Activated naive CD8-positive, alpha-beta T cell (primary cell): Measurements from ENCODE around the gene STAT1.

Source experiments
- H3K27ac Mint-ChIP-seq: one replicate; pipeline ENCODE4 v1.8.0; 2021; ENCODE audit warnings: mixed read lengths
- H3K27me3 Mint-ChIP-seq: one replicate; pipeline ENCODE4 v1.8.0; 2021; ENCODE audit warnings: mixed read lengths
- H3K36me3 Mint-ChIP-seq: one replicate; pipeline ENCODE4 v1.8.0; 2021; ENCODE audit warnings: mixed read lengths
- H3K4me1 Mint-ChIP-seq: one replicate; pipeline ENCODE4 v1.8.0; 2021; ENCODE audit warnings: low read depth, mixed read lengths
- H3K4me3 Mint-ChIP-seq: one replicate; pipeline ENCODE4 v1.8.0; 2021; ENCODE audit warnings: mild to moderate bottlenecking, mixed read lengths
- H3K9me3 Mint-ChIP-seq: one replicate; pipeline ENCODE4 v1.8.0; 2021; ENCODE audit warnings: low read depth, mixed read lengths

Gene STAT1

DNA sequence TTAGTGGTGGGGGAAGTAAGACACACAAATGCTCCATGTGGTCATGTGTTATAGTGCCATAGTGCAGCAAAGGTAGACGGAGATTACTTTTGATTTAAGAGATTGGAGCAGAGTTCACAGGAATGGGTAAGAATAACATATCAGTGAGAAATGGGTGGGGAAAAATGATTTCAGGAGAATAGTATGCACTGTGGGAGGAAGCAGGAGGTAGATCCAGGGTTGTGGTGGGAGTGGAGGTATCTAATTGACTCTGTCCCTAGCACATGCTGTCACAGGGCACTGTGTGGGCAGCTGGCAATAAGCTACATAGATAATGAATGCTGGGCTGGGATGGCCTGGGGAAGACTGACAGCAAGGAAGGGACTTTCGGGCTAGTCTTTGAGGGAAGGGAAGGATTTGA is 65.3 kb downstream of the STAT1 start:
- Mint-ChIP-seq H3K4me3 (no peak overlapping the region), H3K4me1 (peaks cover 7% of the 10 kb centered on the region), H3K27ac (no peak overlapping the region), H3K36me3 (no peaks in the 10 kb centered on the region), H3K9me3 (no peaks in the 10 kb centered on the region), H3K27me3 (no peaks in the 10 kb centered on the region)

DNA sequence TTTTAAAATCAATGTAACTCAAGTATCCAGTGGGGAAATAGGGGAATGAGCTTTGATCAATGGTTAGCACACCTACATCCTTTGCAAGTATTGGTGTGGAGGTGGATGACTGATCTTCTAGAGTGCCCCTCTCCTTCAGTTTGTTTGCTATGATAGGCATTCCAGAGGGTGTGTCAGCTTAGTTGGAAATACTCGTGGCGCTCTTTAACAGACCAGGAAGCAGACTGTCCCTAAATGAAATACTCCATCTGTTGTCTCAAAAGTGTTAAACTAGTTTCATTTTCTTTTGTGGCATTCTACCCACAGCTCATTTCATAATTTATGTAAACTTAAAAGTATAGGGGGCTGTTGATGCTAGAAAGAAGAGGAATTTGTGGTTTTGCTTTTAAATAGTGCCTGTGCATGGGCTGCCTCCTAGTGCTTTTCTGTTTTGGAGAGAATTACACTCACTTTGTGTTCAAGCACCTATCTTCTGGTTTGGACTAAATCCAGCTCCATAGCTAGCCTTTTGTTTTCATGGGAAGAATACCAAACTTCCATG is 66.2 kb downstream of the STAT1 start:
- no peaks in the 10 kb centered on the region for H3K36me3 Mint-ChIP-seq
- no peak overlapping the region for H3K27ac Mint-ChIP-seq
- H3K9me3 Mint-ChIP-seq = no peaks in the 10 kb centered on the region
- H3K4me3 Mint-ChIP-seq = peak overlapping the region; percentile 24
- H3K4me1 Mint-ChIP-seq = peaks cover 9% of the 10 kb centered on the region
- no peaks in the 10 kb centered on the region for H3K27me3 Mint-ChIP-seq

DNA sequence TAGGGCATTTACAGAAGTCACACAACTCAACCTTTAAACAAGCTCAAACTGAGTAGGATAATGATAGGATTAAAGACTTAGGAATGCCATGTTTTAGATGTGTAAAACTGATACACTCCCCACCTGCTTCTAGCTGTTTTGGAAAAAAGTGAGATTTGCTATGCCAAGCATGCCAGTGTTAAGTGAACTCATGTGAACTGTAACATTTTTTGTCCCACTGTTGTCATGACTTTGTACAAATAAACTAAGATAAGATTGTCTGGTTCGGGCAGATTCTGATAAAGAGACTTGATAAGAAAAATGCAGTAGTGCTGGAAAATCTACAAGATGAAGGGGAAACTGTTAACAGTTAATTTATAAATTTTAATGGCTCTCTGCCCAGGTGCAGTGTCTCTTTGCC is 66.8 kb downstream of the STAT1 start:
- Mint-ChIP-seq H3K9me3 (no peaks in the 10 kb centered on the region), H3K4me1 (peaks cover 9% of the 10 kb centered on the region), H3K36me3 (no peaks in the 10 kb centered on the region), H3K27ac (no peak overlapping the region), H3K4me3 (peak overlapping the region; percentile 57), H3K27me3 (no peaks in the 10 kb centered on the region)

DNA sequence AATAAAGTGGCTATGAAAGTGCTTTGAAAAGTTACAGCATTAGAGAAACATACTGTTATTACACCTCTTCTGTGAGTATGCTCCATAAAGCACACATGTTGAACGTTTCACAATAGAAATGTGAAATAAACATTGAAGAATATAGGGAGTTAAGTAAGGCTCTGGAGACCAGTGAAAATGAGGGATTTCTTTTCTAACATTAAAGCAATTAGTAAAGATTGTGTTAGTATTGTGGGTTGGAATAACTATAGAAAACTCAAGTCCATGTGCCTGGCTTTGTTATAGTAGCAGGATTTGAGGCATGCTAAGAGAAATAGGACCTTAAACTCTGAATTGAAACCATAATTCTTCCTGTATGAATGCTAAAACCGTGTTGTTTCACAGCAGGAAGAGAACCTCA is 70.3 kb downstream of the STAT1 start:
- H3K4me3 Mint-ChIP-seq = no peak overlapping the region
- no peaks in the 10 kb centered on the region for H3K27me3 Mint-ChIP-seq
- H3K36me3 Mint-ChIP-seq = no peaks in the 10 kb centered on the region
- H3K4me1 Mint-ChIP-seq = peaks cover 17% of the 10 kb centered on the region
- no peaks in the 10 kb centered on the region for H3K9me3 Mint-ChIP-seq
- no peak overlapping the region for H3K27ac Mint-ChIP-seq

DNA sequence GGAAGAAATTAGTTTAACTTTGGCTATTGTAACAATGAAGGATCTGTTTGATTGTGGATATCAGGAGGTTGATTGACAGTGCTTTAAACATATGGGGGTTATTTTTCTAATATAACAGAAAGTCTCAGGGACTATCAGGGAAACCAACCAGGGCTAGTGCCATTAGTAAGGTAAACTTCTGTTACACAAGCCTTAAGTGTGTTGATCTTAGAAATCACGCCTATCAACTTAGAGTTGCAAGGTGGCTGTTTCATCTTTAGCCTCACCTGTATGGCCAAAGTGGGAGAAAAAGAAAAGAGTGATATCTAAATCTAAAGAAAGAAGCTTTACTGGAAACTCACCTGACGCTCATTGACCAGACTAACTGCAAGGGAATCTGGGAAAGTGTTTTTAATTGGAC is 71.3 kb downstream of the STAT1 start:
- H3K27ac Mint-ChIP-seq = no peak overlapping the region
- no peaks in the 10 kb centered on the region for H3K27me3 Mint-ChIP-seq
- H3K36me3 Mint-ChIP-seq = no peaks in the 10 kb centered on the region
- H3K4me1 Mint-ChIP-seq = peaks cover 22% of the 10 kb centered on the region
- no peak overlapping the region for H3K4me3 Mint-ChIP-seq
- H3K9me3 Mint-ChIP-seq = no peaks in the 10 kb centered on the region

- H3K9me3 Mint-ChIP-seq = no peaks in the 10 kb centered on the region
- H3K4me3 Mint-ChIP-seq = no peak overlapping the region
- H3K36me3 Mint-ChIP-seq = peaks cover 3% of the 10 kb centered on the region
- no peak overlapping the region for H3K27ac Mint-ChIP-seq
- H3K4me1 Mint-ChIP-seq = peaks cover 28% of the 10 kb centered on the region
- no peaks in the 10 kb centered on the region for H3K27me3 Mint-ChIP-seq
Observed at GRCh38 chr2:190941571-190941970, 72.4 kb downstream of the STAT1 start.

DNA sequence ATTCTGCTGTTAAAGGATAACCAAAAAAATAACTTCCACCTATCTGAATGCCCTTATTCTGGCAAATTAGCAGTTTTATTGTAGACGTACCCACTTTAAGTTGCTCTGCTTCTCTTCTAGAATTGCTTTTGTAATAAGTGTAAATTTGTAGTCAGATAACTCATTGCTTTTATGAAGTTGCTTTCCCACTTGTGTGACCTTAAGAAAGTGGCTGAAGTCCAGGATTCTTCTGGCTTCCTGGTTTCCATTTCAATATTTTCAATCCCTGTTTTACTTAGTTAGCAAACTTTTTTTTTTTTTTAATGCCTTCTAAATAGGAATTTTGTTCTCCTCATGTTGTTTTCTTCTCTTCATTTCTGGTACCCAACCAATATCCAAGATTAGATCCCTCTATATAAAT is 73.5 kb downstream of the STAT1 start:
- no peaks in the 10 kb centered on the region for H3K27me3 Mint-ChIP-seq
- no peak overlapping the region for H3K4me3 Mint-ChIP-seq
- H3K36me3 Mint-ChIP-seq = peaks cover 3% of the 10 kb centered on the region
- no peak overlapping the region for H3K27ac Mint-ChIP-seq
- H3K9me3 Mint-ChIP-seq = no peaks in the 10 kb centered on the region
- H3K4me1 Mint-ChIP-seq = peaks cover 33% of the 10 kb centered on the region

DNA sequence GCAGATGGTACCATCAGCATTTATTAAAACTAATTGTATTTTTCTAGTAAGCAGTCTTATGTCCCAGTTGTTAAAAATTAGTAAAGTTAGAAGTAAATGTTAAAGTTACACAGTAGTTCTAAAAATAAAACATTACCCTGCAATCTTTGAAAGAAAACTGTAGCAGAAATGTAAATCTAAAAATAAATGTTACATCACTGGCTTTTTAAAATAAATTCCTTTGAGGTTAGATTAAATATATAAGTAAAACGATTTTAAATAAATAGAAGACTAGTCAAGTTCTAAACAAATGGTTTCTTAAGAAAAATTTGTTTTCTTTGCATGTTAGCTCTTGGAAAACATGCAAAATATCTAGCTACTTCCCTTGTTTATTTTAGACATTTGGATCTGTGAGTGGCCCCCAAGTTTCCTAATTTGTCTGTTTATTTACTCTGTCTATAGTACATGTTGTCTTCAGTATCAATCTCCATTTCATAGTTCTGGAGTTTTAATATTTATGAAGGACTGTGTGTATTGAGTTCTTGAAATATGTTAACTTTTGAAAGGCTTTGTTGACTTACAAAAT is 75.1 kb downstream of the STAT1 start:
- peaks cover 5% of the 10 kb centered on the region for H3K36me3 Mint-ChIP-seq
- peaks cover 34% of the 10 kb centered on the region for H3K4me1 Mint-ChIP-seq
- H3K27ac Mint-ChIP-seq = peak overlapping the region; percentile 46
- H3K27me3 Mint-ChIP-seq = no peaks in the 10 kb centered on the region
- H3K9me3 Mint-ChIP-seq = no peaks in the 10 kb centered on the region
- no peak overlapping the region for H3K4me3 Mint-ChIP-seq

GRCh38 chr2:190935054-190935453 is 78.9 kb downstream of the STAT1 start:
- no peaks in the 10 kb centered on the region for H3K27me3 Mint-ChIP-seq
- no peak overlapping the region for H3K27ac Mint-ChIP-seq
- H3K4me3 Mint-ChIP-seq = no peak overlapping the region
- H3K36me3 Mint-ChIP-seq = peaks cover 14% of the 10 kb centered on the region
- H3K9me3 Mint-ChIP-seq = no peaks in the 10 kb centered on the region
- H3K4me1 Mint-ChIP-seq = peaks cover 34% of the 10 kb centered on the region

GRCh38 chr2:190933361-190933760 is 80.6 kb downstream of the STAT1 start:
- Mint-ChIP-seq H3K4me1 (peaks cover 27% of the 10 kb centered on the region), H3K27ac (no peak overlapping the region), H3K4me3 (no peak overlapping the region), H3K9me3 (no peaks in the 10 kb centered on the region), H3K27me3 (no peaks in the 10 kb centered on the region), H3K36me3 (peaks cover 14% of the 10 kb centered on the region)

- Mint-ChIP-seq H3K27ac (peak overlapping the region; percentile 64), H3K4me3 (no peak overlapping the region), H3K27me3 (no peaks in the 10 kb centered on the region), H3K36me3 (peaks cover 14% of the 10 kb centered on the region), H3K9me3 (no peaks in the 10 kb centered on the region), H3K4me1 (peaks cover 25% of the 10 kb centered on the region)
Observed at GRCh38 chr2:190932514-190932913, 81.5 kb downstream of the STAT1 start.

DNA sequence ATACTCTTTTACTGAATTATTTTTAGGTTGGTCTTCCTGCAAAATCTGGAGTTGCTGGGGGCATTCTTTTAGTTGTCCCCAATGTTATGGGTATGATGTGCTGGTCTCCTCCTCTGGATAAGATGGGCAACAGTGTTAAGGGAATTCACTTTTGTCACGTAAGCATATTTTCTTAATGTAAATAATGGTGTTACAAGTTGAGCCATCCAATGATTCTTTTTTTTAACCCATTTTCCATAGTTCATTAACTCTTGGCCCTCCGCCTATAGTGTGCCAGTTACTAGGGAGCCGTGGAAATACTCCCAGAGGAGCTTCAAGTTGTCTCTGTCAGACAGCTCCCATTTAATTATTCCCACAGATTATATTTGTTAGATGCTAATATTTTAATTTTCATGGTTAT is 83.6 kb downstream of the STAT1 start:
- H3K36me3 Mint-ChIP-seq = peaks cover 11% of the 10 kb centered on the region
- H3K27ac Mint-ChIP-seq = no peak overlapping the region
- H3K4me1 Mint-ChIP-seq = peaks cover 14% of the 10 kb centered on the region
- no peaks in the 10 kb centered on the region for H3K9me3 Mint-ChIP-seq
- H3K27me3 Mint-ChIP-seq = no peaks in the 10 kb centered on the region
- no peak overlapping the region for H3K4me3 Mint-ChIP-seq

GRCh38 chr2:190929919-190930318 is 84.1 kb downstream of the STAT1 start:
- Mint-ChIP-seq H3K4me3 (no peak overlapping the region), H3K27ac (no peak overlapping the region), H3K36me3 (peaks cover 11% of the 10 kb centered on the region), H3K4me1 (peaks cover 12% of the 10 kb centered on the region), H3K9me3 (no peaks in the 10 kb centered on the region), H3K27me3 (no peaks in the 10 kb centered on the region)

DNA sequence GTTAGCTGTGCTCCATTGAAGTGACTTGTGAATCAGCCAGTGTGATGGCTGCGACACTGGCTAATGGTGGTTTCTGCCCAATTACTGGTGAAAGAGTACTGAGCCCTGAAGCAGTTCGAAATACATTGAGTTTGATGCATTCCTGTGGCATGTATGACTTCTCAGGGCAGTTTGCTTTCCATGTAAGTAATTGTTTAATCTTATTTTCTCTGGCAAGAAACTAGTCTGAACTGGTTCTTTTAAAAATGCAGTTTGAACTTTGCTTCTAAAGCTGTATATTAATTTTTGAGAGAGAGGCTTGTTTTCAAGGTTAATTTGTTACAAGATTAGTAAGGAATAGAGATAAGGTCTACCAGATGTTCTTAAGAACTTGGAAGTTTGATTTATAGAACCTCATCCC is 86.7 kb downstream of the STAT1 start:
- H3K4me1 Mint-ChIP-seq = peaks cover 9% of the 10 kb centered on the region
- no peaks in the 10 kb centered on the region for H3K9me3 Mint-ChIP-seq
- no peak overlapping the region for H3K27ac Mint-ChIP-seq
- peaks cover 9% of the 10 kb centered on the region for H3K36me3 Mint-ChIP-seq
- no peaks in the 10 kb centered on the region for H3K27me3 Mint-ChIP-seq
- no peak overlapping the region for H3K4me3 Mint-ChIP-seq

DNA sequence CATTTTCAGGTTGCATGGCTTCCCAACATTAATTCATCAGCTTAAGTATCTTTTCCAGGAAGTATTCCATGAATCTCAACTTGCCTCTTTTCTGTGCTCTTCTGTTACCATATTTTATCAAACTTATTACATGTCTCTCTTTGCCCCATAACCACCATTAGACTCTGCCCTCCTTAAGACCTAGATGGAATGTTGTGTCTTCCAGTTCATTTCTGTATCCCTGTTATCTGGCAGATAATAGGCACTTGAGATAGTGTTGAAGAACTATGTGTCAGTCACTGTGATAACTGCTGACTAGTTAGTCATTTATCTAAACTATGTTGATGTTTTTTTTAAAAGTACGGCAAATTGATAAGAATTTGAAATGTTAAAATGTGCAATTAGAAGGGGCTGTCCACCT is 91.6 kb downstream of the STAT1 start:
- Mint-ChIP-seq H3K36me3 (peaks cover 10% of the 10 kb centered on the region), H3K9me3 (no peaks in the 10 kb centered on the region), H3K27me3 (no peaks in the 10 kb centered on the region), H3K4me1 (peaks cover 24% of the 10 kb centered on the region), H3K4me3 (no peak overlapping the region), H3K27ac (peak overlapping the region; percentile 24)

- H3K4me3 Mint-ChIP-seq = no peak overlapping the region
- peaks cover 18% of the 10 kb centered on the region for H3K36me3 Mint-ChIP-seq
- no peaks in the 10 kb centered on the region for H3K9me3 Mint-ChIP-seq
- H3K27ac Mint-ChIP-seq = peak overlapping the region; percentile 41
- H3K27me3 Mint-ChIP-seq = no peaks in the 10 kb centered on the region
- H3K4me1 Mint-ChIP-seq = peaks cover 42% of the 10 kb centered on the region
Observed at GRCh38 chr2:190920085-190920484, 93.9 kb downstream of the STAT1 start.
